Fibroblast of skin of left quadriceps (primary cell): ENCODE results near the gene PQBP1.
A peak's percentile ranks its signal among the peaks of the same experiment; 100 is the strongest.
"Not testable (repeated sequence)": the region's sequence is repeated elsewhere in the genome, so short reads cannot be mapped to it uniquely, and the experiment has no call there.

Experiments
- DNase-seq, 2 experiments: peaks; one replicate each; pipeline ENCODE4 v3.0.0-alpha.2; 2013; ENCODE audit warnings: low read depth in 2 of 2

The PQBP1 gene

GRCh38 chrX:48897625-48898306 is at the start of gene PQBP1, which contains the start of gene TIMM17B:
PQBP1 (plus strand) TSS chrX:48897930; CDS start chrX:48898510, 580 bp downstream.
TIMM17B (minus strand) TSS chrX:48897768; CDS start chrX:48897749, 19 bp downstream.
- peak; percentile 91 to 92 for DNase-seq

DNA sequence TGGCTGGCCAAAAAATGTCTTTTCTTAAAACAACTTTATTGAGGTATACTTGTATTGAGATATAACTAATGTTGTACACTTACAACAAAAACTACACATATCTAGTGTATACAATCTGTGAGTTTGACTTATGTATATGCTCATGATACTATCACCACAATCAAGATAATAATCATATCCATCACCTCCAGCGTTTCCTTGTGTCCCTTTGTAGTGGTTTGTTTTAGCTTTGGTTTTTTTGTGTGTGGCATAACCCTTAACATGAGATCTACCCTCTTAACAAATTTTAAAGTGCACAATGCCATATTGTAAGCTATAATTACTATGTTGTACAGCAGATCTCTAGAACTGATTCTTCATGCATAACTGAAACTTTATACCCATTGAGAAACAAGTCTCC is 48.9 kb upstream of the PQBP1 start:
- no peak for DNase-seq

DNA sequence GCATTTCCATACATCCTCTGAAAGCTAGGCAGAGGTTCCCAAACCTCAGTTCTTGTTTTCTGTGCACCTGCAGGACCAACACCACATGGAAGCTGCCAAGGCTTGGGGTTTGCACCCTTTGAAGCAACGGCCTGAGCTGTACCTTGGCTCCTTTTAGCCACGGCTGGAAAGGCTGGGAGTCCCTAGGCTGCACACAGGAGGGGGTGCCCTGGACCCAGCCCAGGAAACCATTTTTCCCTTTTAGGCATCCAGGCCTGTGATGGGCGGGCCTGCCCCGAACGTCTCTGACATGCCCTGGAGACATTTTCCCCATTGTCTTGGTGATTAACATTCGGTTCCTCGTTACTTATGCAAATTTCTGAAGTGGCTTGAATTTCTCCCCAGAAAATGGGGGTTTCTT is 44.9 kb upstream of the PQBP1 start:
- no peak for DNase-seq

GRCh38 chrX:48853494-48853893 is 44.2 kb upstream of the PQBP1 start:
- not testable (repeated sequence) for DNase-seq

- DNase-seq = not testable (repeated sequence)
Observed at GRCh38 chrX:48854121-48854804, 43.5 kb upstream of the PQBP1 start.

- DNase-seq = no peak
Observed at GRCh38 chrX:48854898-48855297, 42.8 kb upstream of the PQBP1 start.

GRCh38 chrX:48864210-48864609 is 33.5 kb upstream of the PQBP1 start:
- peak in 1 of 2 experiments; percentile 9 for DNase-seq

DNA sequence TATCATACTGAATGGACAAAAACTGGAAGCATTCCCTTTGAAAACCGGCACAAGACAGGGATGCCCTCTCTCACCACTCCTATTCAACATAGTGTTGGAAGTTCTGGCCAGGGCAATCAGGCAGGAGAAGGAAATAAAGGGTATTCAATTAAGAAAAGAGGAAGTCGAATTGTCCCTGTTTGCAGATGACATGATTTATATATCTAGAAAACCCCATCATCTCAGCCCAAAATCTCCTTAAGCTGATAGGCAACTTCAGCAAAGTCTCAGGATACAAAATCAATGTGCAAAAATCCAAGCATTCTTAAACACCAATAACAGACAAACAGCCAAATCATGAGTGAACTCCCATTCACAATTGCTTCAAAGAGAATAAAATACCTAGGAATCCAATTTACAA is 25.7 kb upstream of the PQBP1 start:
- not testable (repeated sequence) for DNase-seq

DNA sequence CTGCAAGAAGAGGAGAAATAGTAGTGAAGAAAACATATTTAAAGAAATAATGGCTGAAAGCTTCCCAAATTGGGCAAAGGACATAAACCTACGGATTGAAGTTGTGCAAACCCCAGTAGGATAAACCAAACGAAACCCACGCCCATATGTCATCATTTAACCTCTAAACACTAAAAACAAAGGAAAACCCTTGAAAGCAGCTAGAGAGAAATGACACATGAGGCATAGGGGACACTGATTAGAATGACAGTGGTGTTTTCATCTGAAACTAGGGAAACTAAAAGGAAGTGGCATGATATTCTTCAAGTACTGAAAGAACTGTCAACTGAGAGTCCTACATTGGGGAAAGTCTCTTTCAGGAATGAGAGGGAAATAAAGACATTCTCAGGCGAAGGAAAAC is 20.8 kb upstream of the PQBP1 start:
- DNase-seq = not testable (repeated sequence)

GRCh38 chrX:48883729-48884128 is 14.0 kb upstream of the PQBP1 start:
- DNase-seq = no peak

- not testable (repeated sequence) for DNase-seq
Observed at GRCh38 chrX:48886586-48886985, 11.1 kb upstream of the PQBP1 start.

DNA sequence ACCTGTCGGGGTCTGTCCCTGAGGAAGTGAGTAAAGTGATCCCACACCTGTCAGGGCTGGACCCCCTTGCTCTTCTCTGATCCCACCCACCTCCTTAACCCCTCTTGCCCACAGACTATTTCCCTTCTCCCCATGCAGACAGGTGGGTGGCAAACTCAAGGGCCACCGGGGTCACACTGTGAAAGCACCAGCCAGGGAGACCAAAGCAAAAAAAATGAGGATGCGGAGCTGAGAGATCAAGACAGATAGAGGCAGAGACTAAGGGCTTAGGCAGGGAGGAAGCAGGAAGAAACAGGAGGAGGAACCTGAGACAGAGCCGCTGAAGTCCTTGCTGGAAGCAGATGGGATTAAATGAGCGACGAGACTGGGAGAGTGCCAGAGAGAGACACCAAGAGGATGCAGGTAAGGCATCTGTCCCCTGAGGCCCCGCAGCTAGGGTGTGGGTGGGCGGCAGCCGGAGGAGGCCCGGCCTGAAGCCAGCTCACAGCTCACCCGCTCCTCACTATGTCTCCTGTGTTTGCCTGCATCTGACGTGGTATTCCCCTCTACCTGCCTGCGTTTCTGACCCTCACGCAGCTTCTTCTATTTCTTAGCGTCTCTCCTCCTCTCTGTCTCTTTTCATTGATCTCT is 7.3 kb upstream of the PQBP1 start:
- DNase-seq = no peak

- no peak for DNase-seq
Observed at GRCh38 chrX:48890934-48891401, 6.8 kb upstream of the PQBP1 start.

GRCh38 chrX:48891402-48892288 is 6.1 kb upstream of the PQBP1 start:
- peak in 1 of 2 experiments; percentile 54 for DNase-seq

DNA sequence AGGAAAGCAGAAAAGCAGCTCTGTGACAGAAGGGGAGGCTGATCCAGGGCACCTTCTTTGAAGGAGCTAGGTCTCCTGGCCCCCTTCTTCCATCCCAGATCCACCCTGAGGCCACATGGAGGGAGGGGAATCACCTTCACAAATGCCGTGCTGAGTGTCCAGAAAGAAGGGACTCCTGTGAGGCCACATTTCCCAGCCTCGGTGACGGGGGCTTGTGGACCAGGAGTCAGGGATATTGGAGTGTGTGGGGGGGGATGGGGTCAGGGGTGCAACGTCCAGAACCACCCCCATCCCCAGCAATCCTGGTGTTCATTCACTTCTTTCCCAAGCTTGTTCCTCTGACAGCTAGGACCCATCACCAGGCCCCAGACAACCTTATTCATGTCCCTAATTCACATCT is 4.8 kb upstream of the PQBP1 start:
- DNase-seq = no peak

GRCh38 chrX:48893556-48894348 is 4.0 kb upstream of the PQBP1 start:
- DNase-seq = no peak

GRCh38 chrX:48894891-48895290 is 2.8 kb upstream of the PQBP1 start:
- no peak for DNase-seq

DNA sequence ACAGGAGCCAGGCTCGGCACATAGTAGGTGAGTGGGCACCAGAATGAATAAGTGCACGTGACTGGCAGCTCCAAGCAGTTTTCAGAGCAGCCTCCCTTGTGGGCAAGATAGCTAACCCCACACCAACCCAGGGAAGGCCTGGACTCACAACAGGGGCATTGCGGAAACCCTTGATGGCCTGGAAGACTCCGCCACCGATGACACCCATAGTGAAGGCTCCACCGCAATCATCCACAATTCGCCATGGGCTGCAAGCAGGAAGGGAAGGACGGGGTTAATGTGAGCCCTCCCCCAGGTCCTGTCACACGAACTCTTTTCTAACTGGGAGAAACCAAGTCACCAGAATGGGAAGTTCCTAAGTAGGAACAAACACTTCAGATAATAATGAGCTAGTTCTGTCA is 1.1 kb upstream of the PQBP1 start:
- DNase-seq = no peak

- no peak for DNase-seq
Observed at GRCh38 chrX:48897157-48897624, 539 bp upstream of the PQBP1 start.

- DNase-seq = no peak
Observed at GRCh38 chrX:48899078-48899410, 1.3 kb downstream of the PQBP1 start.

GRCh38 chrX:48901069-48901468 is 3.3 kb downstream of the PQBP1 start:
- no peak for DNase-seq
